ENCODE data around the gene ARMC7. TPM values are rescaled to one million over a fixed set of nuclear protein-coding genes. Genes with fewer than 3 reads are reported as not detected.

ARMC7 gene
- total RNA-seq, 3 donors from 2014 or later (not counting 1 experiment from before 2014, with no cell fraction given): 9.3 to 18.6 (median 11.3) TPM

GRCh38 chr17:75173526-75173925 lies 63.8 kb downstream of the ARMC7 start:
- no peaks in the 10 kb centered on the region for H3K27me3 Mint-ChIP-seq (ENCODE audit: low read depth in 2 of 2)

GRCh38 chr17:75174996-75175395 lies 65.2 kb downstream of the ARMC7 start:
- H3K36me3 Mint-ChIP-seq: peaks cover 6% of the 10 kb centered on the region
- H3K27ac Mint-ChIP-seq: peak overlapping the region in 1 of 2 donors; percentile 9
- H3K4me3 Mint-ChIP-seq: no peak overlapping the region
- Histone ChIP-seq H3K4me3 (ENCODE audit: low read length) (no peak overlapping the region), H3K27ac (ENCODE audit: low read length) (no peak overlapping the region), H3K36me3 (ENCODE audit: control insufficient read depth, insufficient read depth, low read length) (peaks cover 53% of the 10 kb centered on the region), H3K27me3 (ENCODE audit: control insufficient read depth, insufficient read depth, low read length) (no peaks in the 10 kb centered on the region), H3K9me3 (ENCODE audit: control insufficient read depth, insufficient read depth, low read length) (no peaks in the 10 kb centered on the region), H3K4me1 (ENCODE audit: control insufficient read depth, insufficient read depth, low read length) (peaks cover 5% of the 10 kb centered on the region)
- ATAC-seq (no peak), DNase-seq (no peak)
- intact Hi-C loops (cut with micrococcal nuclease): loop anchor here (5.0 kb wide), 1 partner anchor 43 kb away; the partner anchor contains the start of gene NT5C
- H3K4me1 Mint-ChIP-seq: peaks cover 6 to 15% of the 10 kb centered on the region in 2 donors
- 96% methylated on average over 11 of the region's 11 CpGs for WGBS (ENCODE audit: insufficient coverage)
- no peak for TF ChIP-seq CTCF (IDR thresholded peaks at IDR 0.05)
- no peaks in the 10 kb centered on the region for H3K27me3 Mint-ChIP-seq (ENCODE audit: low read depth in 2 of 2)
- H3K9me3 Mint-ChIP-seq: no peaks in the 10 kb centered on the region

More at GRCh38 chr17:75173526-75173925, 63.8 kb downstream of the ARMC7 start:
- Histone ChIP-seq H3K9me3 (ENCODE audit: control insufficient read depth, insufficient read depth, low read length) (no peaks in the 10 kb centered on the region), H3K4me3 (ENCODE audit: low read length) (no peak overlapping the region), H3K36me3 (ENCODE audit: control insufficient read depth, insufficient read depth, low read length) (peaks cover 47% of the 10 kb centered on the region), H3K27ac (ENCODE audit: low read length) (no peak overlapping the region), H3K4me1 (ENCODE audit: control insufficient read depth, insufficient read depth, low read length) (peaks cover 4% of the 10 kb centered on the region), H3K27me3 (ENCODE audit: control insufficient read depth, insufficient read depth, low read length) (no peaks in the 10 kb centered on the region)
- intact Hi-C loops (cut with micrococcal nuclease): loop anchor here (5.0 kb wide), 1 partner anchor 41 kb away; the partner anchor contains the start of gene NT5C
- ATAC-seq: no peak
- TF ChIP-seq CTCF (IDR thresholded peaks at IDR 0.05): no peak
- H3K9me3 Mint-ChIP-seq: no peaks in the 10 kb centered on the region
- peak overlapping the region in 1 of 2 donors; percentile 66 for H3K27ac Mint-ChIP-seq
- peaks cover 6 to 15% of the 10 kb centered on the region in 2 donors for H3K4me1 Mint-ChIP-seq
- peaks cover 6% of the 10 kb centered on the region for H3K36me3 Mint-ChIP-seq
- no peak for DNase-seq
- H3K4me3 Mint-ChIP-seq: no peak overlapping the region
- WGBS (ENCODE audit: insufficient coverage): 94% methylated on average over 4 of the region's 4 CpGs

- no peaks in the 10 kb centered on the region for H3K27me3 Mint-ChIP-seq (ENCODE audit: low read depth in 2 of 2)
- peaks cover 53% of the 10 kb centered on the region for H3K36me3 ChIP-seq (ENCODE audit: control insufficient read depth, insufficient read depth, low read length)
- no peaks in the 10 kb centered on the region for H3K9me3 Mint-ChIP-seq
- no peak overlapping the region for H3K4me3 Mint-ChIP-seq
- 91% methylated on average over 5 of the region's 5 CpGs for WGBS (ENCODE audit: insufficient coverage)
- ATAC-seq (no peak), DNase-seq (no peak)
- no peaks in the 10 kb centered on the region for H3K27me3 ChIP-seq (ENCODE audit: control insufficient read depth, insufficient read depth, low read length)
- no peak for TF ChIP-seq CTCF (IDR thresholded peaks at IDR 0.05)
- peaks cover 15 to 23% of the 10 kb centered on the region in 2 donors for H3K4me1 Mint-ChIP-seq
- no peak overlapping the region for H3K27ac ChIP-seq (ENCODE audit: low read length)
- peaks cover 6% of the 10 kb centered on the region for H3K36me3 Mint-ChIP-seq
- H3K27ac Mint-ChIP-seq: peak overlapping the region in 1 of 2 donors; percentile 18
- no peaks in the 10 kb centered on the region for H3K9me3 ChIP-seq (ENCODE audit: control insufficient read depth, insufficient read depth, low read length)
- peaks cover 11% of the 10 kb centered on the region for H3K4me1 ChIP-seq (ENCODE audit: control insufficient read depth, insufficient read depth, low read length)
- H3K4me3 ChIP-seq (ENCODE audit: low read length): no peak overlapping the region
- intact Hi-C loops (cut with micrococcal nuclease): no loop called here
Observed at GRCh38 chr17:75176625-75177024, 66.9 kb downstream of the ARMC7 start.

GRCh38 chr17:75178453-75178852 lies 68.7 kb downstream of the ARMC7 start:
- H3K4me3 ChIP-seq (ENCODE audit: low read length): no peak overlapping the region
- intact Hi-C loops (cut with micrococcal nuclease): no loop called here
- no peak overlapping the region for H3K27ac ChIP-seq (ENCODE audit: low read length)
- DNase-seq: no peak
- H3K27me3 ChIP-seq (ENCODE audit: control insufficient read depth, insufficient read depth, low read length): no peaks in the 10 kb centered on the region
- Mint-ChIP-seq H3K36me3 (peaks cover 5% of the 10 kb centered on the region), H3K9me3 (no peaks in the 10 kb centered on the region), H3K27ac (peak overlapping the region; percentile 9 to 38), H3K27me3 (ENCODE audit: low read depth in 2 of 2) (no peaks in the 10 kb centered on the region), H3K4me3 (no peak overlapping the region), H3K4me1 (peaks cover 21 to 22% of the 10 kb centered on the region in 2 donors)
- peaks cover 42% of the 10 kb centered on the region for H3K36me3 ChIP-seq (ENCODE audit: control insufficient read depth, insufficient read depth, low read length)
- ATAC-seq: no peak
- no peaks in the 10 kb centered on the region for H3K9me3 ChIP-seq (ENCODE audit: control insufficient read depth, insufficient read depth, low read length)
- 60% methylated on average over 4 of the region's 6 CpGs for WGBS (ENCODE audit: insufficient coverage)
- TF ChIP-seq CTCF (IDR thresholded peaks at IDR 0.05): no peak
- H3K4me1 ChIP-seq (ENCODE audit: control insufficient read depth, insufficient read depth, low read length): peaks cover 11% of the 10 kb centered on the region
